GM12878 (cell line): ENCODE measurements around the gene MCC. TPM values are rescaled to one million over a fixed set of nuclear protein-coding genes. Genes with fewer than 3 reads are reported as not detected.

Source experiments
- ATAC-seq: fragments of 200-7000 bp; cut with Tn5 transposase; 3 replicates; pipeline ENCODE4 v1.9.1; 2020; ENCODE audit warnings: mild to moderate bottlenecking, moderate library complexity
- BruUV-seq: library from RNA; stranded (reverse); fragments of 400-500 nt; replicated peaks from 2 replicates; lab custom pipeline; 2021; lab: Mats Ljungman, UMichigan
- CTCF ChIA-PET: fragments of 300-600 bp; sonication (Branson Sonifier 250); formaldehyde crosslinking; extraction: SDS; loops from one replicate; lab custom pipeline; 2021; ENCODE audit warnings: inconsistent platforms; lab: Yijun Ruan, JAX
- POLR2A ChIA-PET: fragments of 350-600 bp; formaldehyde crosslinking; extraction: SDS; loops from one replicate; lab custom pipeline; 2021; ENCODE audit warnings: inconsistent platforms; lab: Charles Lee
- RAD21 ChIA-PET: fragments of 300-600 bp; sonication (Branson Sonifier 250); formaldehyde crosslinking; loops from one replicate; lab custom pipeline; 2023; ENCODE audit warnings: antibody characterized with exemption; ENCODE audit not compliant: unreplicated experiment; lab: Charles Lee
- SMC1A ChIA-PET: fragments of 300-600 bp; sonication (Branson Sonifier 250); formaldehyde crosslinking; loops from one replicate; lab custom pipeline; 2023; ENCODE audit not compliant: unreplicated experiment, uncharacterized antibody; lab: Charles Lee
- DNase-seq: peaks from one replicate; pipeline ENCODE4 v3.0.0-alpha.2; 2011; ENCODE audit warnings: low read depth, low spot score
- FAIRE-seq: peaks from 3 replicates; lab custom pipeline; 2011; peaks lifted over from hg19 to GRCh38; lab: Jason Lieb, UNC
- H2AFZ ChIP-seq: 2 replicates; pipeline ENCODE4 v1.6.0; 2011; ENCODE audit warnings: low read depth, low read length, control low read depth; ENCODE audit not compliant: control insufficient read depth
- H3K27ac ChIP-seq: 2 replicates; pipeline ENCODE4 v1.5.1; 2011; ENCODE audit warnings: control low read depth; ENCODE audit not compliant: control insufficient read depth, insufficient read depth
- H3K27me3 ChIP-seq, 2 experiments: replicated peaks in 1 of 2; 2 replicates each; pipeline versions ENCODE4 v1.6.0 to v1.6.1; 2011; ENCODE audit warnings: low read length in 1 of 2; ENCODE audit not compliant: control insufficient read depth in 2 of 2, insufficient read depth in 2 of 2
- H3K36me3 ChIP-seq, 2 experiments: 2 replicates each; pipeline ENCODE4 v1.5.1; 2011; ENCODE audit warnings: low read length in 1 of 2; ENCODE audit not compliant: control insufficient read depth in 2 of 2, insufficient read depth in 2 of 2
- H3K4me1 ChIP-seq: 2 replicates; pipeline ENCODE4 v1.6.1; 2011; ENCODE audit warnings: mild to moderate bottlenecking, low read length, moderate library complexity, mixed read lengths; ENCODE audit not compliant: control insufficient read depth, insufficient read depth
- H3K4me2 ChIP-seq: 2 replicates; pipeline ENCODE4 v1.6.0; 2011; ENCODE audit warnings: control low read depth; ENCODE audit not compliant: control insufficient read depth, insufficient read depth
- H3K4me3 ChIP-seq: fragments of 200-600 bp; sonication (generic); 2 replicates; pipeline ENCODE4 v1.5.1; 2016
- H3K79me2 ChIP-seq: 2 replicates; pipeline ENCODE4 v1.6.0; 2011; ENCODE audit warnings: low read length; ENCODE audit not compliant: control insufficient read depth, insufficient read depth
- H3K9ac ChIP-seq: 2 replicates; pipeline ENCODE4 v1.8.0; 2011; ENCODE audit warnings: low read length, control low read depth, mixed read lengths; ENCODE audit not compliant: control insufficient read depth, insufficient read depth
- H3K9me3 ChIP-seq: replicated peaks from 3 replicates; pipeline ENCODE4 v1.5.1; 2011; ENCODE audit warnings: mild to moderate bottlenecking, low read length; ENCODE audit not compliant: control insufficient read depth, insufficient read depth
- H4K20me1 ChIP-seq: 2 replicates; pipeline ENCODE4 v1.6.0; 2011; ENCODE audit not compliant: control insufficient read depth, insufficient read depth
- ATF2 ChIP-seq: IDR thresholded peaks from 2 replicates; pipeline ENCODE4 v1.6.1; 2012; ENCODE audit warnings: low read length, inconsistent platforms
- CBX5 ChIP-seq: sonication (generic); IDR thresholded peaks from 2 replicates; pipeline ENCODE4 v1.6.1; 2016; ENCODE audit warnings: low read depth, moderate library complexity, mild to moderate bottlenecking, inconsistent platforms
- CEBPB ChIP-seq, 2 experiments: fragments of 150-350 bp in 1 of 2; IDR thresholded peaks; 2 replicates each; pipeline ENCODE4 v1.6.1; 2012 to 2014; ENCODE audit warnings: low read depth in 2 of 2, low read length in 2 of 2, borderline replicate concordance in 1 of 2, inconsistent platforms in 1 of 2
- EZH2 ChIP-seq: IDR thresholded peaks from 2 replicates; pipeline ENCODE4 v1.6.1; 2012; ENCODE audit warnings: low read depth, mild to moderate bottlenecking, control low read depth, inconsistent platforms, low read length, borderline replicate concordance; ENCODE audit not compliant: control insufficient read depth
- HCFC1 ChIP-seq: fragments of 150-350 bp; IDR thresholded peaks from 2 replicates; pipeline ENCODE4 v1.6.1; 2014; ENCODE audit warnings: low read length
- KAT2A ChIP-seq: conservative IDR thresholded peaks from 2 replicates; pipeline ENCODE4 v1.6.1; 2011; ENCODE audit warnings: low read depth, low read length; ENCODE audit not compliant: control insufficient read depth
- MYC ChIP-seq: IDR thresholded peaks from 2 replicates; pipeline ENCODE4 v1.6.1; 2011; ENCODE audit warnings: mild to moderate bottlenecking, low read length, moderate library complexity, inconsistent platforms; ENCODE audit not compliant: insufficient read depth, insufficient replicate concordance, insufficient read length, severe bottlenecking
- PAX8 ChIP-seq: fragments of 450-650 bp; IDR thresholded peaks from 2 replicates; pipeline ENCODE4 v1.6.1; 2017; ENCODE audit warnings: mild to moderate bottlenecking, moderate library complexity
- POU2F2 ChIP-seq: IDR thresholded peaks from 3 replicates; pipeline ENCODE4 v1.6.1; 2011; ENCODE audit warnings: low read depth, mild to moderate bottlenecking, low read length, borderline replicate concordance
- ZBTB11 ChIP-seq: fragments of 450-650 bp; formaldehyde crosslinking; IDR thresholded peaks from 2 replicates; pipeline ENCODE4 v1.5.0; 2022; ENCODE audit warnings: mild to moderate bottlenecking, missing genetic modification characterization
- ZNF622 ChIP-seq: fragments of 450-650 bp; IDR thresholded peaks from 2 replicates; pipeline ENCODE4 v1.6.1; 2017; ENCODE audit warnings: mild to moderate bottlenecking, inconsistent platforms
- WGBS: methylation state at CpG from one replicate; pipeline ENCODE4 v1.1.6; 2016; ENCODE audit warnings: low lambda C conversion rate; ENCODE audit not compliant: insufficient replicate concordance, insufficient coverage; ENCODE audit errors: missing lambda C conversion rate; 5-methylcytosine and 5-hydroxymethylcytosine counted together
- in situ Hi-C: fragments of 300-500 bp; cut with MboI; formaldehyde crosslinking; loops from 9 replicates; pipeline ENCODE4 v1.14.3; 2018; ENCODE audit warnings: mixed read lengths
- intact Hi-C: fragments of 100-400 bp; cut with micrococcal nuclease; formaldehyde crosslinking; loops from one replicate; pipeline ENCODE4 v1.14.2; 2022; ENCODE audit not compliant: unreplicated experiment
- polyA plus RNA-seq, 11 experiments: library from polyadenylated mRNA; depleted of rRNA in 4 of 11; unstranded in 6 of 11; stranded (reverse) in 5 of 11; fragments of >200 nt; fragmentation: Nextera tagmentation in 4 of 11; fragmentation: Illumina TruSeq in 1 of 11; extraction: Ambion mirVana in 4 of 11; extraction: Trizol in 1 of 11; gene quantifications; 1 replicate in 1 of 11; 2 replicates in 10 of 11; pipeline versions ENCODE4 v1.2.1 to v1.2.3, GENCODE V29; 2011 to 2016; ENCODE audit warnings: inconsistent platforms in 2 of 11, missing spikeins in 2 of 11, low read depth in 1 of 11
- total RNA-seq, 4 experiments: library from RNA; depleted of rRNA in 3 of 4; stranded (reverse); fragments of >200 nt in 3 of 4; fragmentation: Illumina TruSeq in 1 of 4; extraction: Trizol in 1 of 4; gene quantifications; 2 replicates each; pipeline versions ENCODE4 v1.2.1 to v1.2.3, GENCODE V29; 2013 to 2021
- TF ChIP-seq, protein P1 (sequence below): fragments of 150-350 bp; IDR thresholded peaks from 2 replicates; pipeline ENCODE4 v1.6.1; 2016; ENCODE audit warnings: low read depth, low read length

MCC gene
- total and polyA plus RNA-seq, 10 of the 15 experiments (the other 5 are each of a cell fraction or from before 2014, with no cell fraction given): 0.03 to 0.86 (median 0.16) TPM

DNA sequence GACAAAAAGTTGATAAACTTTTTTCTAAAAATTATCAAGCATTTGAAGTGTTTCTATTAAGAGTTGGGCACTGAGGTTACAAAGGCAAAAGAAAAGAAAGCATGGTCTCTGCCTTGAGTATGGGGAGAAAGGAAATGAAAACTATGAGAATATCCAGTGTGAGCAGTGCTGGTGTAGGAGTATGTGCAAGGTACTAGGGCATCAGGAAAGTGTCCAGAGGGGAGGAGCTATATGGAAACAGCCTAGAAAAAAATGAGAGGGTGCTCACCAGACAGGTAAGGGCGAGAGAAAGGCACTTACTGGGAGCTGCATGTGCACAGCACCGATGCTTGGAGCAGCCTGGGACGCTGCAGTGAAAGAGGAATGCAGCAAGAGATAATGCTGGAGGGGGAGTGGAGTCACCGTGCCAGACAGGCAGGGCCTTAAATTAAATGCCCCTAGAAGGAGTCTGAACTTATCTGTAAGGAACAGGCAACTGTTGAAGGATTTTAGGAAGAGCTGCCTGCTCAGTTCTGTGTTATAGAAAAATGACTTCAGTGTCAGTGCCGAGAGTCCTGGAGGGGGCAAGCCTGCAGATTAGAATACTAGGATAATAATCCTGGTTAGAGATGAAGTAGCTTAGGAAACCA, 14.0 kb downstream of the MCC start:
- ChIA-PET POLR2A (no interaction called here), RAD21 (no interaction called here), SMC1A (interaction anchor here (0.8 kb wide), 1 partner anchor 36 kb away, joined by 3 read pairs; no protein-coding TSS in a partner anchor), CTCF (interaction anchor here (0.7 kb wide), 1 partner anchor 29 kb away, joined by 4 read pairs; no protein-coding TSS in a partner anchor)
- Histone ChIP-seq H3K79me2 (no peaks in the 10 kb centered on the region), H3K27me3 (no peaks in the 10 kb centered on the region), H3K4me1 (no peaks in the 10 kb centered on the region), H3K27ac (no peak overlapping the region), H3K9me3 (no peaks in the 10 kb centered on the region), H3K9ac (no peak overlapping the region), H2AFZ (no peak overlapping the region), H3K4me2 (no peak overlapping the region), H3K4me3 (no peak overlapping the region), H4K20me1 (no peaks in the 10 kb centered on the region; the same call in 1 of the 2 replicates), H3K36me3 (no peaks in the 10 kb centered on the region)
- BruUV-seq: no TSS peak
- no peak for FAIRE-seq
- intact Hi-C loops: no loop called here
- no peak for DNase-seq
- 30% methylated on average over 5 of the region's 5 CpGs for WGBS
- in situ Hi-C loops: no loop called here
- no peak for ATAC-seq
- TF ChIP-seq KAT2A (no peak), HCFC1 (no peak), PAX8 (no peak), POU2F2 (no peak), ZNF622 (no peak), CBX5 (no peak), MYC (no peak), ZBTB11 (CRISPR knock-in tag) (no peak), EZH2 (no peak), ATF2 (no peak), CEBPB (IDR thresholded peaks at IDR 0.05; ENCODE audit: borderline replicate concordance in 1 of 2, low read depth in 2 of 2, low read length in 2 of 2) (no peak)
- TF ChIP-seq, protein P1, sequence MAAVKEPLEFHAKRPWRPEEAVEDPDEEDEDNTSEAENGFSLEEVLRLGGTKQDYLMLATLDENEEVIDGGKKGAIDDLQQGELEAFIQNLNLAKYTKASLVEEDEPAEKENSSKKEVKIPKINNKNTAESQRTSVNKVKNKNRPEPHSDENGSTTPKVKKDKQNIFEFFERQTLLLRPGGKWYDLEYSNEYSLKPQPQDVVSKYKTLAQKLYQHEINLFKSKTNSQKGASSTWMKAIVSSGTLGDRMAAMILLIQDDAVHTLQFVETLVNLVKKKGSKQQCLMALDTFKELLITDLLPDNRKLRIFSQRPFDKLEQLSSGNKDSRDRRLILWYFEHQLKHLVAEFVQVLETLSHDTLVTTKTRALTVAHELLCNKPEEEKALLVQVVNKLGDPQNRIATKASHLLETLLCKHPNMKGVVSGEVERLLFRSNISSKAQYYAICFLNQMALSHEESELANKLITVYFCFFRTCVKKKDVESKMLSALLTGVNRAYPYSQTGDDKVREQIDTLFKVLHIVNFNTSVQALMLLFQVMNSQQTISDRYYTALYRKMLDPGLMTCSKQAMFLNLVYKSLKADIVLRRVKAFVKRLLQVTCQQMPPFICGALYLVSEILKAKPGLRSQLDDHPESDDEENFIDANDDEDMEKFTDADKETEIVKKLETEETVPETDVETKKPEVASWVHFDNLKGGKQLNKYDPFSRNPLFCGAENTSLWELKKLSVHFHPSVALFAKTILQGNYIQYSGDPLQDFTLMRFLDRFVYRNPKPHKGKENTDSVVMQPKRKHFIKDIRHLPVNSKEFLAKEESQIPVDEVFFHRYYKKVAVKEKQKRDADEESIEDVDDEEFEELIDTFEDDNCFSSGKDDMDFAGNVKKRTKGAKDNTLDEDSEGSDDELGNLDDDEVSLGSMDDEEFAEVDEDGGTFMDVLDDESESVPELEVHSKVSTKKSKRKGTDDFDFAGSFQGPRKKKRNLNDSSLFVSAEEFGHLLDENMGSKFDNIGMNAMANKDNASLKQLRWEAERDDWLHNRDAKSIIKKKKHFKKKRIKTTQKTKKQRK: no peak
